Kidney (tissue), 14 donors: ENCODE data around the gene RAPGEF4. TPM values are rescaled to one million over a fixed set of nuclear protein-coding genes. Genes with fewer than 3 reads are reported as not detected.

ENCODE experiments used
- DNase-seq, 5 donors: peaks; one replicate each; pipeline ENCODE4 v3.0.0-alpha.2; 2013 to 2020
- FAIRE-seq: peaks from 2 replicates; lab custom pipeline; 2012; peaks lifted over from hg19 to GRCh38; lab: Jason Lieb, UNC
- H3K27ac ChIP-seq, 2 donors: one replicate each; pipeline ENCODE4 v1.7.0; 2013; ENCODE audit warnings: low read depth in 2 of 2, low read length in 2 of 2, inconsistent platforms in 1 of 2
- H3K27me3 ChIP-seq: one replicate; pipeline ENCODE4 v1.7.1; 2013; ENCODE audit warnings: low read length, inconsistent platforms; ENCODE audit not compliant: control insufficient read depth, insufficient read depth
- H3K36me3 ChIP-seq, 3 donors: one replicate each; pipeline versions ENCODE4 v1.7.0 to v1.7.1; 2013; ENCODE audit warnings: low read length in 3 of 3, control low read depth in 1 of 3, inconsistent platforms in 1 of 3; ENCODE audit not compliant: insufficient read depth in 3 of 3, control insufficient read depth in 2 of 3
- H3K4me1 ChIP-seq, 3 donors: one replicate each; pipeline versions ENCODE4 v1.7.0 to v1.7.1; 2013; ENCODE audit warnings: low read length in 3 of 3, inconsistent platforms in 1 of 3, low read depth in 1 of 3; ENCODE audit not compliant: control insufficient read depth in 2 of 3, insufficient read depth in 2 of 3
- H3K4me3 ChIP-seq, 3 donors: one replicate each; pipeline versions ENCODE4 v1.7.0 to v1.8.1; 2013; ENCODE audit warnings: low read length in 3 of 3, control low read depth in 1 of 3, inconsistent platforms in 1 of 3
- H3K9ac ChIP-seq, 3 donors: one replicate each; pipeline versions ENCODE4 v1.7.0 to v1.7.1; 2013; ENCODE audit warnings: low read length in 3 of 3, control low read depth in 1 of 3, inconsistent platforms in 1 of 3
- H3K9me3 ChIP-seq, 3 donors: one replicate each; pipeline versions ENCODE4 v1.7.0 to v1.7.1; 2013; ENCODE audit warnings: low read length in 3 of 3, control low read depth in 1 of 3, inconsistent platforms in 1 of 3; ENCODE audit not compliant: control insufficient read depth in 2 of 3, insufficient read depth in 1 of 3
- intact Hi-C: fragments of 100-400 bp; cut with DNase I; formaldehyde crosslinking; loops from one replicate; pipeline ENCODE4 v1.11.1; 2022
- polyA plus RNA-seq: library from polyadenylated mRNA; stranded (reverse); fragments of 350-450 nt; fragmentation: Illumina TruSeq; extraction: RNeasy Lipid Tissue Mini Kit (QIAGEN cat#74804); gene quantifications from one replicate; pipeline ENCODE4 v1.2.3, GENCODE V29; 2014; ENCODE audit warnings: low read depth, low replicate concordance; ENCODE audit not compliant: insufficient read depth
- total RNA-seq: library from RNA; stranded (reverse); fragmentation: NEBNext Ultra II Directional; extraction: Animal tissue kit (Norgen Biotek cat#: 25700); gene quantifications from one replicate; pipeline ENCODE4 v1.2.1, GENCODE V29; 2021
- TF ChIP-seq, protein P1 (sequence below): IDR thresholded peaks from 3 replicates; pipeline ENCODE4 v1.5.1; 2012; ENCODE audit warnings: mild to moderate bottlenecking, moderate library complexity, borderline replicate concordance; ENCODE audit not compliant: insufficient read depth; ENCODE audit errors: extremely low read depth
- donor health status: control.
- donor health status: control.
- donor health status: control.
- donor health status: control.
- donor health status: control.
- donor health status: DM: yes; HTN: yes; CAD: no.
- donor health status: Normal renal cell carcinoma (clear cell type).

Gene RAPGEF4
- total and polyA plus RNA-seq, 2 donors from 2014 or later = 3.8 to 13.6 TPM

DNA sequence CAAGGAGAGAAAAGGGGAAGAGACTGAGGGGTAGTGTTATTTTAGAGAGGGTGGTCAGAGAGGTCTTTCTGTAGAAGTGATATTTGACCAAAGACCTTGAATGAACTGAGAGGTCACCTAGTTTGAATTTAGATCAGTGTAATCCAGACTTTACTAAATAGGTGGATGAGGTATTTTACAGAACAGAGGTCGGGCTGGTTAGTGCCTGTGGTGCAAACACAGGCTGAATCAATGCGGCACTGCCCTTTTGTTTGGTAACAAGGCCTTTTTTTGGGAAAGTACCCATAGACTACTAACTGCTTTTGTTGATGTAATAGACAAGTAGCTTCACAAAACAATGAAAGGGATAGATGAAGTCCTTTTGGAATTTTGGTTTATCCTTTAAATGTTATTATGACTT lies 15.9 kb downstream of the RAPGEF4 start:
- Histone ChIP-seq H3K4me1 (no peaks in the 10 kb centered on the region), H3K9me3 (no peaks in the 10 kb centered on the region), H3K9ac (no peak overlapping the region), H3K36me3 (no peaks in the 10 kb centered on the region), H3K27ac (no peak overlapping the region), H3K27me3 (no peaks in the 10 kb centered on the region), H3K4me3 (no peak overlapping the region)
- FAIRE-seq (no peak), DNase-seq (no peak)
- intact Hi-C loops = no loop called here
- TF ChIP-seq, protein P1, sequence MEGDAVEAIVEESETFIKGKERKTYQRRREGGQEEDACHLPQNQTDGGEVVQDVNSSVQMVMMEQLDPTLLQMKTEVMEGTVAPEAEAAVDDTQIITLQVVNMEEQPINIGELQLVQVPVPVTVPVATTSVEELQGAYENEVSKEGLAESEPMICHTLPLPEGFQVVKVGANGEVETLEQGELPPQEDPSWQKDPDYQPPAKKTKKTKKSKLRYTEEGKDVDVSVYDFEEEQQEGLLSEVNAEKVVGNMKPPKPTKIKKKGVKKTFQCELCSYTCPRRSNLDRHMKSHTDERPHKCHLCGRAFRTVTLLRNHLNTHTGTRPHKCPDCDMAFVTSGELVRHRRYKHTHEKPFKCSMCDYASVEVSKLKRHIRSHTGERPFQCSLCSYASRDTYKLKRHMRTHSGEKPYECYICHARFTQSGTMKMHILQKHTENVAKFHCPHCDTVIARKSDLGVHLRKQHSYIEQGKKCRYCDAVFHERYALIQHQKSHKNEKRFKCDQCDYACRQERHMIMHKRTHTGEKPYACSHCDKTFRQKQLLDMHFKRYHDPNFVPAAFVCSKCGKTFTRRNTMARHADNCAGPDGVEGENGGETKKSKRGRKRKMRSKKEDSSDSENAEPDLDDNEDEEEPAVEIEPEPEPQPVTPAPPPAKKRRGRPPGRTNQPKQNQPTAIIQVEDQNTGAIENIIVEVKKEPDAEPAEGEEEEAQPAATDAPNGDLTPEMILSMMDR = no peak

DNA sequence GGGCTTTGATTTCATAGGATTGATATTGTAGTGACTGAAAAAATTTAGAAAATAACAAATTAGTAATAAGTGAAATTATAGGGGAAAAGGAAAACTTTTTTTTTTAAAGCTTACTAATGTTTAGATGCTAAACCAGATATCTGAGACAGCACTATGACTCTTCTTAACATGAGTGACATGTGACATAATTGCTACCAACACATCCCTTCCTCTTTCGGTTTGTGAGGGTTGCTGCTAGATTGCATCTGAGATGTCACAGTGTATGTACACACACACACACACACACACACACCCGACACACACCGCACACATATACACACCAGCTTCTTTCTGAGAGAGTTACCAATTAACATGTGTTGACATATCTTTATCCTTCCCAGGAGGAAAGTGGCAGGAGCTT lies 18.0 kb downstream of the RAPGEF4 start:
- Histone ChIP-seq H3K27me3 (no peaks in the 10 kb centered on the region), H3K9me3 (no peaks in the 10 kb centered on the region), H3K4me1 (no peaks in the 10 kb centered on the region), H3K36me3 (no peaks in the 10 kb centered on the region), H3K9ac (no peak overlapping the region), H3K27ac (no peak overlapping the region), H3K4me3 (no peak overlapping the region)
- TF ChIP-seq, protein P1 = no peak
- DNase-seq (no peak), FAIRE-seq (no peak)
- intact Hi-C loops = no loop called here

GRCh38 chr2:172759441-172759840 lies 23.8 kb downstream of the RAPGEF4 start:
- DNase-seq (no peak), FAIRE-seq (no peak)
- intact Hi-C loops = no loop called here
- H3K4me3 ChIP-seq = no peak overlapping the region
- H3K27ac ChIP-seq = no peak overlapping the region
- no peaks in the 10 kb centered on the region for H3K4me1 ChIP-seq
- TF ChIP-seq, protein P1 = no peak
- H3K27me3 ChIP-seq = no peaks in the 10 kb centered on the region
- peaks cover 0 to 6% (median 2%) of the 10 kb centered on the region in 3 donors for H3K9me3 ChIP-seq
- H3K9ac ChIP-seq = no peak overlapping the region
- H3K36me3 ChIP-seq = no peaks in the 10 kb centered on the region

DNA sequence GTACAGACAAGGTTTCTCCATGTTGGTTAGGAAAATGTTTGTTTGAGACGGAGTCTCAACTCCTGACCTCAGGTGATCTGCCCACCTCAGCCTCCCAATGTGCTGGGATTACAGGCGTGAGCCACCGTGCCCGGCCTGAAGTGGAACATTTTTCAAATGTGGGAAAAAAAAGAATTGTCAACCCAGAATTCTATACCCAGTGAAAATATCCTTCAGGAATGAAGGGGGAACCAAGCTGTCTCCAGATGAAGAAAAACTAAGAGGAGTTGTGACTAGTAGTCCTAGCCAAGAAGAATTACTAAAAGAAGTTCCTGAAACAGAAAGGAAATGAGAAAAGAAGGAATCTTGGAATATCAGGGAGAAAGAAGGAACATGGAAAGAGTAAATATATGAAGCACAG lies 25.7 kb downstream of the RAPGEF4 start:
- no peaks in the 10 kb centered on the region for H3K27me3 ChIP-seq
- H3K36me3 ChIP-seq = no peaks in the 10 kb centered on the region

More for the DNA sequence above, 25.7 kb downstream of the RAPGEF4 start:
- FAIRE-seq = no peak
- Histone ChIP-seq H3K9ac (no peak overlapping the region), H3K27ac (no peak overlapping the region), H3K9me3 (peaks cover 0 to 6% (median 2%) of the 10 kb centered on the region in 3 donors), H3K4me1 (no peaks in the 10 kb centered on the region), H3K4me3 (no peak overlapping the region)
- TF ChIP-seq, protein P1 = no peak
- intact Hi-C loops = no loop called here
- DNase-seq = no peak
